Esophagus muscularis mucosa (tissue), 4 donors: ENCODE measurements around the gene EML6. TPM values are rescaled to one million over a fixed set of nuclear protein-coding genes. Genes with fewer than 3 reads are reported as not detected.

Experiments used
- DNase-seq: peaks from one replicate; pipeline ENCODE4 v3.0.0-alpha.2; 2017; ENCODE audit errors: extremely low spot score
- H3K27ac ChIP-seq, 4 donors: fragments of 200-600 bp; sonication (generic); replicated peaks in 1 of 4; 1 replicate in 3 of 4; 2 replicates in 1 of 4; pipeline ENCODE4 v1.5.1; 2016 to 2019; ENCODE audit warnings: mild to moderate bottlenecking in 1 of 4
- H3K27me3 ChIP-seq, 4 donors: fragments of 200-600 bp; sonication (generic); one replicate each; pipeline versions ENCODE4 v1.5.1 to v1.6.0; 2016 to 2019
- H3K36me3 ChIP-seq, 4 donors: fragments of 200-600 bp; sonication (generic); one replicate each; pipeline ENCODE4 v1.5.1; 2016 to 2019
- H3K4me1 ChIP-seq, 4 donors: fragments of 200-600 bp; sonication (generic); one replicate each; pipeline ENCODE4 v1.5.1; 2016 to 2019
- H3K4me3 ChIP-seq, 4 donors: fragments of 200-600 bp; sonication (generic); 1 replicate in 2 of 4; 2 replicates in 2 of 4; pipeline ENCODE4 v1.5.1; 2016 to 2019; ENCODE audit warnings: mild to moderate bottlenecking in 4 of 4, moderate library complexity in 1 of 4
- H3K9me3 ChIP-seq, 4 donors: fragments of 200-600 bp; sonication (generic); 1 replicate in 3 of 4; 2 replicates in 1 of 4; pipeline ENCODE4 v1.5.1; 2016 to 2019
- EP300 ChIP-seq: sonication (generic); formaldehyde crosslinking; IDR thresholded peaks from one replicate; pipeline ENCODE4 v1.6.1; 2017; ENCODE audit warnings: antibody characterized with exemption
- POLR2A ChIP-seq: fragments of 450-650 bp; IDR thresholded peaks from one replicate; pipeline ENCODE4 v1.6.1; 2017; ENCODE audit warnings: antibody characterized with exemption, moderate library complexity, mild to moderate bottlenecking, low read depth
- POLR2AphosphoS5 ChIP-seq, 2 donors: sonication (generic); formaldehyde crosslinking; IDR thresholded peaks; one replicate each; pipeline ENCODE4 v1.6.1; 2017; ENCODE audit warnings: antibody characterized with exemption in 2 of 2
- WGBS: methylation state at CpG from one replicate; pipeline ENCODE4 v1.1.5; 2018; 5-methylcytosine and 5-hydroxymethylcytosine counted together
- intact Hi-C: fragments of 100-400 bp; cut with DNase I; formaldehyde crosslinking; loops from one replicate; pipeline ENCODE4 v1.15.1; 2023
- total RNA-seq, 4 donors: library from RNA; depleted of rRNA; stranded (reverse); fragments of >200 nt; gene quantifications; one replicate each; pipeline versions ENCODE4 v1.1.0 to v1.2.1, GENCODE V29; 2016
- TF ChIP-seq, protein P1 (sequence below), 3 experiments: fragments of 200-600 bp in 2 of 3; fragments of 450-650 bp in 1 of 3; sonication (generic) in 2 of 3; IDR thresholded peaks; one replicate each; pipeline ENCODE4 v1.5.1; 2017 to 2019; ENCODE audit warnings: antibody characterized with exemption in 3 of 3, mild to moderate bottlenecking in 2 of 3, moderate library complexity in 1 of 3

Gene EML6
- total RNA-seq, 4 donors from 2014 or later, result 0.75 to 4.6 (median 0.89) TPM

- intact Hi-C loops, result no loop called here
- Histone ChIP-seq H3K36me3 (no peaks in the 10 kb centered on the region), H3K4me3 (no peak overlapping the region), H3K27ac (no peak overlapping the region), H3K9me3 (no peaks in the 10 kb centered on the region), H3K27me3 (no peaks in the 10 kb centered on the region), H3K4me1 (no peaks in the 10 kb centered on the region)
- no peak for DNase-seq
- TF ChIP-seq EP300 (no peak), POLR2A (no peak), POLR2AphosphoS5 (IDR thresholded peaks at IDR 0.05) (no peak)
- TF ChIP-seq, protein P1, sequence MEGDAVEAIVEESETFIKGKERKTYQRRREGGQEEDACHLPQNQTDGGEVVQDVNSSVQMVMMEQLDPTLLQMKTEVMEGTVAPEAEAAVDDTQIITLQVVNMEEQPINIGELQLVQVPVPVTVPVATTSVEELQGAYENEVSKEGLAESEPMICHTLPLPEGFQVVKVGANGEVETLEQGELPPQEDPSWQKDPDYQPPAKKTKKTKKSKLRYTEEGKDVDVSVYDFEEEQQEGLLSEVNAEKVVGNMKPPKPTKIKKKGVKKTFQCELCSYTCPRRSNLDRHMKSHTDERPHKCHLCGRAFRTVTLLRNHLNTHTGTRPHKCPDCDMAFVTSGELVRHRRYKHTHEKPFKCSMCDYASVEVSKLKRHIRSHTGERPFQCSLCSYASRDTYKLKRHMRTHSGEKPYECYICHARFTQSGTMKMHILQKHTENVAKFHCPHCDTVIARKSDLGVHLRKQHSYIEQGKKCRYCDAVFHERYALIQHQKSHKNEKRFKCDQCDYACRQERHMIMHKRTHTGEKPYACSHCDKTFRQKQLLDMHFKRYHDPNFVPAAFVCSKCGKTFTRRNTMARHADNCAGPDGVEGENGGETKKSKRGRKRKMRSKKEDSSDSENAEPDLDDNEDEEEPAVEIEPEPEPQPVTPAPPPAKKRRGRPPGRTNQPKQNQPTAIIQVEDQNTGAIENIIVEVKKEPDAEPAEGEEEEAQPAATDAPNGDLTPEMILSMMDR (IDR thresholded peaks at IDR 0.05), result no peak
- 83% methylated on average over 4 of the region's 4 CpGs for WGBS
Observed at GRCh38 chr2:54824567-54824966, 101.1 kb downstream of the EML6 start.

- Histone ChIP-seq H3K36me3 (no peaks in the 10 kb centered on the region), H3K9me3 (no peaks in the 10 kb centered on the region), H3K4me3 (no peak overlapping the region), H3K27me3 (no peaks in the 10 kb centered on the region), H3K27ac (no peak overlapping the region), H3K4me1 (no peaks in the 10 kb centered on the region)
- no peak for DNase-seq
- TF ChIP-seq EP300, result no peak
- TF ChIP-seq POLR2AphosphoS5 (IDR thresholded peaks at IDR 0.05), result no peak
- TF ChIP-seq, protein P1 (IDR thresholded peaks at IDR 0.05), result no peak
- TF ChIP-seq POLR2A, result no peak
- WGBS, result 85% methylated on average over 7 of the region's 8 CpGs
- intact Hi-C loops, result loop anchor here (10.0 kb wide), 1 partner anchor 306 kb away; no protein-coding TSS in a partner anchor
Observed at GRCh38 chr2:54830546-54830945, 107.1 kb downstream of the EML6 start.

DNA sequence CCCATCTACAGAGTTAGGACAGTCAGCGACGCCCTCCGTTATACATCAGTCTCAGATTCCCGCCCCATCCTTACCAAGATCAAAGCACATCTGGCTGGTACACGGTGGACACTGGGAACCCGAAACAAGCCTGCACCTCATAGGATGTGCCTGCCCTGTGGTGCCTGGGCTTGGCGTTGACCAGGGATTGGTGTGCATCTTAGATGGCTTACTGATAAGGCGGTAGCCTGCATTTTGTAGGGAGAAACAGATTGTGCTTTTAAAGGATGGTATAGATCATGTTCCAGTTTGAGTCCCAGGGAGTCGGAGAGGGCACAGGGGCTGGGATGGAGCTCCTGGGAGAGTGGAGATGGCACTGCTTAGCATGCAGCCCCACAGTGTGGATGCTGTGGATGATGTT, 108.0 kb downstream of the EML6 start:
- TF ChIP-seq, protein P1 (IDR thresholded peaks at IDR 0.05), result no peak
- TF ChIP-seq EP300, result no peak
- DNase-seq, result no peak
- WGBS, result 95% methylated on average over 9 of the region's 9 CpGs
- no peak overlapping the region for H3K27ac ChIP-seq
- no peaks in the 10 kb centered on the region for H3K9me3 ChIP-seq
- H3K27me3 ChIP-seq, result no peaks in the 10 kb centered on the region
- H3K4me1 ChIP-seq, result no peaks in the 10 kb centered on the region
- H3K36me3 ChIP-seq, result no peaks in the 10 kb centered on the region
- no peak overlapping the region for H3K4me3 ChIP-seq
- intact Hi-C loops, result loop anchor here (10.0 kb wide), 1 partner anchor 307 kb away; no protein-coding TSS in a partner anchor

DNA sequence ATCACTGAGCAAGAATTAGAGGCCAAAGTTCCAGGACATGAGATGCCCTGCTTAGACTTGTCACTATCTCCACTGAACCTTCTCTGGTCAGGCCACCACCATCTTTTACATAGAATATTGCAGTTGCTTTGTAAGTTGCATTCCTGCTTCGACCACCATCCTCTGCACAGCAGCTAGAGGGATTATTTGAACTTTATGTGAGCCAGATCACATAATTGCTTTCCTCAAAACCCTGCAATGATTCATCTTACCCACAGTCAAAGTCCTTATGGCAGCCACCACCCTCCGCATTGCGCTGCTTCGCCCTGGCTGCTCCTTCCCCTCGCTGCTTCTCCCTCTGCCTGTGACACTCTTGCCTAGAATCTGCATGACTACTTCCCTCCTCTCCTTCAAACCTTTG, 111.3 kb downstream of the EML6 start:
- WGBS, result 98% methylated on average over 5 of the region's 5 CpGs
- H3K27ac ChIP-seq, result no peak overlapping the region
- H3K4me1 ChIP-seq, result peaks cover 0 to 6% (median 4%) of the 10 kb centered on the region in 4 donors
- TF ChIP-seq POLR2AphosphoS5 (IDR thresholded peaks at IDR 0.05) (no peak), POLR2A (no peak), EP300 (no peak)
- TF ChIP-seq, protein P1 (IDR thresholded peaks at IDR 0.05), result no peak
- intact Hi-C loops, result loop anchor here (5.0 to 10.0 kb wide), 3 partner anchors 107 to 727 kb away; no protein-coding TSS in a partner anchor
- DNase-seq, result no peak
- H3K4me3 ChIP-seq, result no peak overlapping the region
- no peaks in the 10 kb centered on the region for H3K9me3 ChIP-seq
- H3K36me3 ChIP-seq, result no peaks in the 10 kb centered on the region
- H3K27me3 ChIP-seq, result no peaks in the 10 kb centered on the region

DNA sequence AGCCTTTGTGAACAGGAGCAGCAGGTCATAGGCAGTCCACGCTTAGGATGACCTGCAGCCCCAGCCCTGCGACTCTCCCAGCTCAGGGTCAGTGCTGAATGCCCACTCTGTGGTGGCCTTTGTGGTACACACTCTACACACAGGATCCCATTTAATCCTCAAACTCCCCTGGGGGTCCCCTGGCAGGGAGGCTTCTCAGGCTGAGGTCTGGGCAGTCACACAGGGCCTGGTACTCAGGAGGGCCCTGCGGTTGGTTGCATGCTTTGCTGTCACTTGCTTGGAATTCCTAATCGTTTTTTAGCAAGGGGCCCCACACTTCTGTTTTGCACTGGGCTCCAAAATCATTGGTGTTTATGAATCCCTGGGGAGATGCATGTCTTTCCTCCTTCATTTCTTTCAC, 113.0 kb downstream of the EML6 start:
- Histone ChIP-seq H3K4me3 (no peak overlapping the region), H3K9me3 (no peaks in the 10 kb centered on the region), H3K36me3 (no peaks in the 10 kb centered on the region), H3K27ac (no peak overlapping the region), H3K27me3 (no peaks in the 10 kb centered on the region), H3K4me1 (peaks cover 0 to 6% (median 4%) of the 10 kb centered on the region in 4 donors)
- WGBS, result 88% methylated on average over 4 of the region's 4 CpGs
- intact Hi-C loops, result loop anchor here (5.0 to 10.0 kb wide), 3 partner anchors 109 to 729 kb away; no protein-coding TSS in a partner anchor
- TF ChIP-seq, protein P1 (IDR thresholded peaks at IDR 0.05), result no peak
- TF ChIP-seq EP300 (no peak), POLR2A (no peak), POLR2AphosphoS5 (IDR thresholded peaks at IDR 0.05) (no peak)
- DNase-seq, result no peak
